ENCODE results near the gene NT5M. TPM values are rescaled to one million over a fixed set of nuclear protein-coding genes. Genes with fewer than 3 reads are reported as not detected.

Gene NT5M
- total and polyA plus RNA-seq, 2 donors (not counting 1 experiment from before 2014, with no cell fraction given): 0.37 to 1.2 TPM

GRCh38 chr17:17279316-17279715 is 23.9 kb upstream of the NT5M start:
- H3K79me2 ChIP-seq (ENCODE audit: control insufficient read depth, insufficient read depth, low read length): peaks cover 45% of the 10 kb centered on the region
- H3K9me3 ChIP-seq (ENCODE audit: control insufficient read depth, insufficient read depth, low read depth, low read length): no peaks in the 10 kb centered on the region
- no peak overlapping the region for H2AFZ ChIP-seq (ENCODE audit: low read length)
- no peaks in the 10 kb centered on the region for H3K27me3 ChIP-seq (ENCODE audit: control insufficient read depth, insufficient read depth, low read length)
- TF ChIP-seq CTCF (conservative IDR thresholded peaks at IDR 0.05 in 1 of 2, IDR thresholded peaks at IDR 0.05 in 1 of 2; ENCODE audit: low read depth in 1 of 2, low read length in 2 of 2) (no peak), EZH2 (IDR thresholded peaks at IDR 0.05; ENCODE audit: low read length, missing control alignments) (no peak)
- H3K4me2 ChIP-seq (ENCODE audit: extremely low read depth, insufficient read depth, low read length): peak overlapping the region; percentile 73
- no peak overlapping the region for H3K27ac ChIP-seq (ENCODE audit: insufficient read depth, low read length)
- H3K9ac ChIP-seq (ENCODE audit: insufficient read depth, low read length): no peak overlapping the region
- H4K20me1 ChIP-seq (ENCODE audit: control insufficient read depth, extremely low read depth, insufficient read depth, low read length): no peaks in the 10 kb centered on the region
- peaks cover 2% of the 10 kb centered on the region for H3K36me3 ChIP-seq (ENCODE audit: control insufficient read depth, insufficient read depth, low read length)
- peak overlapping the region in 2 of 4 experiments; percentile 69 to 97 for H3K4me3 ChIP-seq (replicated peaks in 1 of 4; ENCODE audit: control extremely low read depth in 1 of 4, insufficient read depth in 1 of 4, low read depth in 3 of 4, low read length in 4 of 4)
- no peak for DNase-seq (ENCODE audit: low read depth in 2 of 2)
- H3K4me1 ChIP-seq (ENCODE audit: control insufficient read depth, extremely low read depth, insufficient read depth, low read length): peaks cover 6% of the 10 kb centered on the region

DNA sequence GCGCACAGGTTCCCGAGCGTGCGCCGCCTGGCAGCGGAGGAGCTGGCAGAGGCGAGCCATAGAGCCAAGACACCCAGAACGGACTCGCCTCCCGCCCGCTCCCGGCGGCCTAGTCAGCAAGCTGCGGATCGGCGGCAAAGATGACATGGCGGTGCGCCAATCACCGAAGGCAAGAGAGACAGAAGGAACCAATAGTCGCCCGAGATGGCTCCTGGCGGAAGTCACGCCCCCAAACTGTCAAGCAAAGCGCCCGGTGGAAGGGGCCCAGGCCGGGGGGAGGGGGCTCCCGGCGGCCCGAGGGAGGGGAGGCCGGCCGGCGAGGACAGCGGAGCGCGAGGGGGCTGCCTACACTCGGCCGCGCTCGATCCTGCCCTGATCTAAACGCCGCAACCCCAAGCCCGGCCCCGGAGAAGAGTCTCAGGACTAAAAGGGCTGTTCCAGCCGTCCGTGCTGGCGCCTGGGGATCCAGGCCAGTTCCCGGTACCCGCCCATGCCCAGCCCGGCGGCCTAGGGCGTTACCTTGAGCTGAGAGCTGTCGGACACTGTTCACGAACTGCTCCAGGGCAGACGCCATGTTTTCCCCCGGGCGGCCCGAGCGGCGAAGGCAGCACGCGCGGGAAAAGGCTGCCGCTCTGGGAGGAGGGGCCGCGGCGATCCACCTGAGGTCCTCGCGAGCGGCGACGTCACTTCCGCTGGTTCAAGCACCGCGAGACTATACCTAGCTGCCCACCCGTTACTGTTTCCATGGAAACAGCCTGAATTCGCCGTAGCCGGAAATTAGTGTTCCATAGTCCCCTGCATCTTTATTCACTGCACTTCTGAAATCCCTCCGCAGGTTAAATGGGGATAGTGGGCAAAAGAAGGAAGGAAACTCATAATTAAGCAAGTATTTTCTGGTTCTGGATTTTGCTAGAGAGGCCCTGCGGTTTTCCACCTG is 22.3 kb upstream of the NT5M start, which contains the start of gene COPS3:
Gene COPS3 (minus strand): TSS at position 634 of the 937 bp plus-strand sequence. CDS start 60 bp downstream, at position 574.
- peak within 1 kb of the TSS; percentile 99 for H2AFZ ChIP-seq (ENCODE audit: low read length)
- no peaks in the 10 kb centered on the region for H4K20me1 ChIP-seq (ENCODE audit: control insufficient read depth, extremely low read depth, insufficient read depth, low read length)
- peaks cover 42% of the 10 kb centered on the region for H3K79me2 ChIP-seq (ENCODE audit: control insufficient read depth, insufficient read depth, low read length)
- peaks cover 6% of the 10 kb centered on the region for H3K4me1 ChIP-seq (ENCODE audit: control insufficient read depth, extremely low read depth, insufficient read depth, low read length)
- peak within 1 kb of the TSS; percentile 98 for H3K9ac ChIP-seq (ENCODE audit: insufficient read depth, low read length)
- H3K27ac ChIP-seq (ENCODE audit: insufficient read depth, low read length): peak within 1 kb of the TSS; percentile 99
- H3K36me3 ChIP-seq (ENCODE audit: control insufficient read depth, insufficient read depth, low read length): peaks cover 1% of the 10 kb centered on the region
- H3K27me3 ChIP-seq (ENCODE audit: control insufficient read depth, insufficient read depth, low read length): no peaks in the 10 kb centered on the region
- TF ChIP-seq EZH2 (IDR thresholded peaks at IDR 0.05; ENCODE audit: low read length, missing control alignments): no peak
- no peak for TF ChIP-seq CTCF (conservative IDR thresholded peaks at IDR 0.05 in 1 of 2, IDR thresholded peaks at IDR 0.05 in 1 of 2; ENCODE audit: low read depth in 1 of 2, low read length in 2 of 2)
- H3K4me2 ChIP-seq (ENCODE audit: extremely low read depth, insufficient read depth, low read length): peak within 1 kb of the TSS; percentile 99
- H3K4me3 ChIP-seq (replicated peaks in 1 of 4; ENCODE audit: control extremely low read depth in 1 of 4, insufficient read depth in 1 of 4, low read depth in 3 of 4, low read length in 4 of 4): peak within 1 kb of the TSS; percentile 89 to 98 (median 96)
- DNase-seq (ENCODE audit: low read depth in 2 of 2): peak; percentile 96 to 97
- no peaks in the 10 kb centered on the region for H3K9me3 ChIP-seq (ENCODE audit: control insufficient read depth, insufficient read depth, low read depth, low read length)

GRCh38 chr17:17285951-17286350 is 17.2 kb upstream of the NT5M start:
- H2AFZ ChIP-seq (ENCODE audit: low read length): no peak overlapping the region
- TF ChIP-seq CTCF (conservative IDR thresholded peaks at IDR 0.05 in 1 of 2, IDR thresholded peaks at IDR 0.05 in 1 of 2; ENCODE audit: low read depth in 1 of 2, low read length in 2 of 2): no peak
- TF ChIP-seq EZH2 (IDR thresholded peaks at IDR 0.05; ENCODE audit: low read length, missing control alignments): no peak
- DNase-seq (ENCODE audit: low read depth in 2 of 2): no peak
- no peaks in the 10 kb centered on the region for H3K36me3 ChIP-seq (ENCODE audit: control insufficient read depth, insufficient read depth, low read length)
- H3K9ac ChIP-seq (ENCODE audit: insufficient read depth, low read length): no peak overlapping the region
- H4K20me1 ChIP-seq (ENCODE audit: control insufficient read depth, extremely low read depth, insufficient read depth, low read length): no peaks in the 10 kb centered on the region
- no peaks in the 10 kb centered on the region for H3K79me2 ChIP-seq (ENCODE audit: control insufficient read depth, insufficient read depth, low read length)
- H3K9me3 ChIP-seq (ENCODE audit: control insufficient read depth, insufficient read depth, low read depth, low read length): no peaks in the 10 kb centered on the region
- H3K4me1 ChIP-seq (ENCODE audit: control insufficient read depth, extremely low read depth, insufficient read depth, low read length): peaks cover 3% of the 10 kb centered on the region
- H3K4me2 ChIP-seq (ENCODE audit: extremely low read depth, insufficient read depth, low read length): no peak overlapping the region
- no peak overlapping the region for H3K4me3 ChIP-seq (replicated peaks in 1 of 4; ENCODE audit: control extremely low read depth in 1 of 4, insufficient read depth in 1 of 4, low read depth in 3 of 4, low read length in 4 of 4)
- no peak overlapping the region for H3K27ac ChIP-seq (ENCODE audit: insufficient read depth, low read length)
- H3K27me3 ChIP-seq (ENCODE audit: control insufficient read depth, insufficient read depth, low read length): no peaks in the 10 kb centered on the region
